Stimulated activated CD8-positive, alpha-beta memory T cell treated with anti-CD3 and anti-CD28 coated beads, Interleukin-4, amount 100 ng/mL, for 48 hours (primary cell): ENCODE results near the gene BSND.
A peak's percentile ranks its signal among the peaks of the same experiment; 100 is the strongest.
"Not testable (repeated sequence)": the region's sequence is repeated elsewhere in the genome, so short reads cannot be mapped to it uniquely, and the experiment has no call there.

Source experiments
- DNase-seq: peaks from one replicate; pipeline ENCODE4 v3.0.0-alpha.2; 2020

Gene BSND

GRCh38 chr1:54998677-54999076 is at the start of gene BSND:
Gene BSND, plus strand, starts transcription at chr1:54998933. Its CDS starts 254 bp downstream, at chr1:54999187.
- DNase-seq = no peak

GRCh38 chr1:54949053-54949452 is 49.7 kb upstream of the BSND start:
- DNase-seq = no peak

GRCh38 chr1:54950006-54950368 is 48.7 kb upstream of the BSND start:
- no peak for DNase-seq

- peak; percentile 82 for DNase-seq
Measured at GRCh38 chr1:54950369-54951163, 48.2 kb upstream of the BSND start.

- no peak for DNase-seq
Measured at GRCh38 chr1:54951810-54952226, 46.9 kb upstream of the BSND start.

GRCh38 chr1:54952950-54953718 is 45.6 kb upstream of the BSND start:
- no peak for DNase-seq

- no peak for DNase-seq
Measured at GRCh38 chr1:54953846-54954245, 44.9 kb upstream of the BSND start.

GRCh38 chr1:54955359-54955758 is 43.4 kb upstream of the BSND start:
- DNase-seq = no peak

GRCh38 chr1:54956726-54957125 is 42.0 kb upstream of the BSND start:
- no peak for DNase-seq

GRCh38 chr1:54959241-54959640 is 39.5 kb upstream of the BSND start:
- no peak for DNase-seq

GRCh38 chr1:54962612-54963395 is 35.9 kb upstream of the BSND start:
- DNase-seq = no peak

- DNase-seq = not testable (repeated sequence)
Measured at GRCh38 chr1:54963829-54964228, 34.9 kb upstream of the BSND start.

- no peak for DNase-seq
Measured at GRCh38 chr1:54965624-54966340, 33.0 kb upstream of the BSND start.

GRCh38 chr1:54967372-54967771 is 31.4 kb upstream of the BSND start:
- no peak for DNase-seq

- no peak for DNase-seq
Measured at GRCh38 chr1:54968551-54968950, 30.2 kb upstream of the BSND start.

GRCh38 chr1:54969879-54970278 is 28.9 kb upstream of the BSND start:
- no peak for DNase-seq

- no peak for DNase-seq
Measured at GRCh38 chr1:54970901-54971300, 27.8 kb upstream of the BSND start.

GRCh38 chr1:54971317-54971791 is 27.4 kb upstream of the BSND start:
- DNase-seq = no peak

- no peak for DNase-seq
Measured at GRCh38 chr1:54972436-54972835, 26.3 kb upstream of the BSND start.

GRCh38 chr1:54973205-54973921 is 25.4 kb upstream of the BSND start:
- DNase-seq = no peak

GRCh38 chr1:54975356-54976108 is 23.2 kb upstream of the BSND start:
- DNase-seq = no peak
